Measurements from ENCODE around the gene RRAS.

RRAS gene

DNA sequence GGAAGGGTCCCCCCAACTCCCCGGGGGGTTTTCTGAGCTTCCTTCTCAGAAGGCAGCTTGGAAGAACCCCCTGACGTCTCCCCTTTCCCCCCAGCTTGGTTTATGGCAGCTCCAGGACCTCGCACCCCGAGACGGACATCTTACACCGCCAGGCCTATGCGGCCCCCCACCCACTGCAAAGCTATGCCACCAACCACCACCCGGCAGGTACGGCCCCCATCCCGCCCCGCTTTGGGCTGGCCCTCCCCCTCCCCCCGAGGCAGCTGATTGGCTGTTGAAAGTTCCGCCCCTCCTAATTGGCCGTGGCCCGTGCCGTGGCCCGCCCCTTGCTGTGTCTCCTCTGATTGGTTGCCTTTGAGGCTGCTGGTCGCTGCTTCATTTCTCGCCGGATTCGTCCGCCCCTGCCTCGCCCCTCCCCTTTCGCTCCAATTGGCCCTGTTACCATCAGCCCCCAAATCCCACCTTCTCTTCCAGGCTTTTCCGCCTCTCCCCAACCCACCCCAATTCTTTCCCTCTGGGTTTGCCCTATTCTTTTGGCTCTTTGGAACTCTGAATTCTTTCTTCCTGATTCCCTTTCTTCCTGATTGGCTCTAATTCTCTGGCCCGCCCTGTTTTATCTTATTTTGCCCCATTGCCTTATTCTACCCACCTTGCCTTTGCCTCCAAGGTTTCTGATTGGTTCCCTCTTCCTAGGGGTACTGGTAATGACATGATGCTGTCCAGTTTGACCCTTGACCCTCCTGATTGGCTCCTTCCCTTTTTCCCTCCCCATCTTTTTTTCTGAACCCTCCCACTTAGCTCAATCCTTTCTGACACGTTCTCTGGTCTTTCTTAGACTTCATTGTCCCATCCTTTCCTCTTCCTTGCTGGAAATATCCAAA lies 46.5 kb downstream of the RRAS start:
- DNase-seq, result no peak

DNA sequence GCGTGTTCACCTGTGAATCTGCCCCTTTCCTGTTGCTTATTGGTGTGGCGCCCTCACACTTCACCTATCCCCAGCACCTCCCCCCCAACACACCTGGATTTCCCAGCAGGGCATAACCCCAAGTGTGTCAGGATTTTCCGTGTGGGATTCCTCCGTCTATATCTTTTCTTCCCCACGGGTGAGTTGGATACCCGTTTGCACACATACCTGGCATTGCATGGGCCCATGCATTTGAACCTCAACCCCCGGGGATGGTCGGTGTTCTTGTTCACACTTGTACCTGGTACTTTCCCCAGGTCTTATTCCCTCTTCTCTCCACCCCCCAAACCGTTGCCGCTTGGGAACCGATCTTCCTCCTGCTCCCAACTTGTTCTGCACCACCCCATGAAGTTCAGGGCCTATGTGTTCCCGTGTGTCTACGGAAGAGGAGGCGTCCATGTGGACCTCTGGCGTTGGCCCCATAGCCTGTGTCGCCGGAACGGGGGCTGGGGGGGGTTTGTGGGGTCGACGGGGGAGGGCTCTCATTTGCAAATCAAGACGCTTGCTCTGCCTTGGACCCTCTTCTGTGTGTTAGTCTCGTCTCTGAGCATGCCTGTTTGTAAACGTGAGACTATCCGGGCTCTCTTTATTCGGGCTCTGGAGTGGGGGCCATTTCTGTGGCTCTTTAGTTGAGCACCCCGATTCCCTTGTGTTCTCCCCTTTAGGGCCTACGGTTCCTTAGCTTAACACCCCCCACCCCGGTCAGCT lies 47.3 kb downstream of the RRAS start:
- DNase-seq, result no peak

DNA sequence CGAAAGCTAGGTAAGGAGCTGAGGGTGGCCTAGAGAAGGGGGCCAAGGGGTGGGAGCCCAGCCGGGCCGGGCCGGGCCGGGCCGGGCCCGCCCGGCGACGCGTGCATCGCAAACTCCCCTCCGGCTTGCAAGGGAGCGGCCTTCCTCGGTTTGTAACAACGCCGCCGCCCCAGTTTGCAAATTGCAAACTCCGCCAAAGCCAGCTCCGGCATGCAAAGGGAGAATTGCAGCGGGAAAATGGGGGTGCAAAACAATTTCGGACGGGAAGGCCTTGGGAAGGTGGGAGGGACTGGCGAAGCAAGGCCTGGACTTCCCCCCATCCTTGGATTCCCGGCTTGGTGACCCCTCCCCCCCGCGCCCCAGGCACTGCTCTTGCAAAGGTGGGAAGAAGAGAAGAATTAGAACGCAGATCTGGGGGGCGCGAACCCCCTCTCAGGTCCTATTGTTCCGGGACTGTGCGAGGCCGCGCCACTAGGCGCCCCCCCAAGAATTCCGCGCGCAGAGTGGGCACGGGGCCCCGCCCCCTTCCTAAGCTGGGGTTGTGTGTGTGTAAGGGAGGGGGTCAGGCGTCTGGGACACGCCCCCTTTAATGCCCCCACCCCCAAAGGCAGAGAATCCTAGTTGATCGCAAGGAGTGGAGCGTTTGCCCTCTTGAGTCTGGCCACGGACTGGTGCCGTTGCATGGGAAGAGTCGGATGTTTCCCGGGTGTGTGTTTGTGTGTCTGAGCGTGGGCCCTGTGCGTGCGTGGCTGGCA lies 48.0 kb downstream of the RRAS start:
- no peak for DNase-seq

DNA sequence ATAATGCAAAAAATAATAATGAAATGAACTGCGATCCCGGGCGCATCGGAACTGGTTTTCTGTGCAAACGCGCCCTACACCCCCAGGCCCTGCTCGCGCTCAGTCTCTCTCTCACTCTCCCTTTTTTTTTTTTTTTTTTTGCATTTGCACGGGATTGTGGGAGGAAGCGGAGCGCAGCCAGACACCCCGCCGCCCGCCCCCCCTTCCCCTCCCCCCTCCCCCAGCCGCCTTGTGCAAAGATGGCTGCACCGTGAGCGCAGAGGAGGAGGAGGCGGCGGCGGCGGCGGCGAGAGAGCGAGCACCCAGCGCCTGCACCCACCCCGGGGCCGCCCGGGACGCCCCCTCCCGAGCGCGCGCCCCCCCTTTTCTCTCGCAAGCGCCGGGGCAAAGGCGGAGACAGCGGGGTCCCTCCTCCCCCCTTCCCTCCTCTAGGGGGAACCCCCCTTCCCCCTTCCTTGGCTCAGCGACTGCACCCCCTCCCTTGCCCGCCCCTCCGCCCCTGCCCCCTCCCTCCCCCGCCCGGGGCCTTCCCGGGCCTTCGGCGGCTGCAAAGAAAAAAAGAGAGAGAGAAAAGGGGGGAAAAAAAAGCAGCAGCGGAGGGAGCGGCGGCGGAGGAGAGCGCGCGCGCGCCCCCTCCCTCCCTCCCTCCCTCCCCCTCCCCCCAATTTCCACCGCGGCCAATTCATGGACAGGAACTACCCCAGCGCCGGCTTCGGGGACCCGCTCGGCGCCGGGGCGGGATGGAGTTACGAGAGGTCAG lies 48.8 kb downstream of the RRAS start, which contains the start of gene PRR12:
Gene PRR12 (plus strand): TSS at position 212 of the 760 bp plus-strand sequence. CDS start 473 bp downstream, at position 685.
- DNase-seq, result peak; percentile 12

DNA sequence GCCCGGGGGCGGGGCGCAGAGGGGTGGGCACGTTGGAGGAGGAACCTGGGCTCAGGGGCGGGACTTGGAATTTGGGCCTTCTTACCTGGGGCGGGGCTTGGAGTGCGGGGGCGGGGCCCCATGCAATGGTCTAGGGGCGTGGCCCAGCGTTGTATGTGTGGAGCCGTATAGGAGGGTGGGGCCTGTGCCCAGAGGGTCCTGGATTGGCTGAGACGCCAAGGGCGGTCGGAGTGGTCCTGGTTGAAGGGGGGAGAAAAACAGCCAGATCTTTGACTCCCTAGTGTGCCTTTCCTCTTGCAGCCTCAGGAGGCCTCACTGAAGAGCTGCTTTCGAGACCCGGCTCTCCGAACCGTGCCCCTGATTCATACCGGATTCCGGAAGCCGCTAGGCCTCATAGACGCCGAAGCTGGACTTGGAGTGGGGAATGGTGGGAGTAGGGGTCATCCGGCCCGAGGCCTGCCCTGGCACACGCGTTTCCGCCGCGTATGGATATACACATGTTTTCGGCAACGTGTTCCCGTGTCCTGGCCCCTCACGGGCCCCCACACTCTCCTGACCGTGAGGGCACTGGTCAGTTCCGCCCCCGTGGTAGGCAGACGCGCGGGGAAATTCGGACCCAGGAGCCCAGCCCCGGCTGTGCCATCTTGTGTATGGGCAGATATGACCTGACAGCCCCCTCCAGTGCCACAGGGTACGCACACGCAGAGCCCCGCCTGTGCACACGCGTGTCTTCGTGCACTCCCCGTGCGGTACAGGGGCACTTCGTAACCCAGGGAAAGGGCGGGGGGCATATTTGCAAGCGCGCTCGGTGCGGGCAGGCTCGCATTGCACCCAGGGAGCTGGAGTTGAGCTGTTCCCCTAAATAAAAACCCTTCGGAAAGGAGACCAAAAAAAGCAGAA lies 49.6 kb downstream of the RRAS start:
- DNase-seq, result peak; percentile 65

DNA sequence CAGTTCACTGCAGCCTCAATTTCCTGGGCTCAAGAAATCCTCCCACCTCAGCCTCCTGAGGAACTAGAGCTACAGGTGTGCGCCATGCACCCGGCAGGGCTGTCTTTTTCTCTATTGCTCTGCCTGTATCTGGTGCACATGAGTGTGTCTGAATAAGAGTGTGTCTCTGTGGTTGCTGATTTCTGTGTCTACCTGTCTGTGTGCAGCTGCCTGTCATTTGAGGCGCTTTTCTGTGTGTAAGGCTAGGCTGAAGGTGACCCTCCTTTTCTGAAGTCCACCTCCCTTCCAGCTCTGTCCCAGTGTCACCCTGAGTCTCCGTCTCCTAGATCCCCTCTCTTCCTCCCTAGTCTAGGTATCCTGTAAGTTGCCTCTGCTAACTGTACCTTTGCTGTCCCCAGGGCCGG lies 50.4 kb downstream of the RRAS start:
- no peak for DNase-seq

DNA sequence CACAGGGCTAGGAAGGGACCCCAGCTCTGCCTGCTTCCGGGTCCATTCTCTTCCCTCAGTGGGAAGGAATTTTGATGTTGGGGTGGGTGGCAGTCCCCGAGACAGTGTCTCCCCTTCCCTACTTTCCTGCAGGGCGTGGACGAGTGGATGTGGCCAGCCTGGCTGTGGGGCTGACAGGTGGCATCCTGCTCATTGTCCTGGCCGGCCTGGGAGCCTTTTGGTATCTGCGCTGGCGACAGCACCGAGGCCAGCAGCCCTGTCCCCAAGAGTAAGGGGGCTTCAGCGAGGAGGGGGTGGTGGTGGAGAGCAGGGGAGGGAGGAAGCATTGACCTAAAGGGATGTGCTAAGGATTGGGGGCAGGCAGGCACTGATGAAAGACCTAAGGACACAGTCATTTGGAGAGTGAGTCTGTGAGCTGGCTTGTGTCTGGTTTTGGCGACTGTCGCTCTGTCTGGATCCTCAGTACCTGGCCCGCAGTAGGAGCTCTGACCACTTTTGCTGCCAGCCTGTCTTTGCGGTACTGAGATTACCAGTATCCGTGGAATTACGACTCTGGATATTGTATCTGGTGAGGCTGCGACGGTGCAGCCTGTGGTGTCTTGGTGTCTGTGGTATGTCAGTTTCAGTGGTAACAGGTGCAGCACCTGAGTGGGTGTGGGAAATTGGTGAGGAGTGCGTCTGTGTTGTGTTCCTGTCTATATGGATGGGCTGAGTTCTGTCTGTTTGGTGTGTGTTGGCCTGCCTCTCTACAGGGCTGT lies 51.4 kb downstream of the RRAS start:
- DNase-seq, result no peak

DNA sequence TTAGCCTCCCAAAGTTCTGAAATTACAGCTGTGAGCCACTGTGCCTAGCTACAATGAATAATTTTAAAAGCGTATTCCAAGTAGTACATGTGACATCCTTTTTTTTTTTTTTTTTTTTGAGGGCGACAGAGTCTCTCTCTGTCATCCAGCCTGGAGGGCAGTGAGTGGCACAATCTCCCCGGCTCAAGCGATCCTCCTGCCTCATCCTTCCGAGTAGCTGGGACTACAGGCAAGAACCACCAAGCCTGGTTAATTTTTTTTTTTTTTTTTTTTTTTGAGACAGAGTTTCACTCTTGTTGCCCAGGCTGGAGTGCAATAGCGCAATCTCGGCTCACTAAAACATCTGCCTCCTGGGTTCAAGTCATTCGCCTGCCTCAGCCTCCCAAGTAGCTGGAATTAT lies 52.7 kb downstream of the RRAS start:
- no peak for DNase-seq
